ENCODE data around the gene GALNT14.

The GALNT14 gene

DNA sequence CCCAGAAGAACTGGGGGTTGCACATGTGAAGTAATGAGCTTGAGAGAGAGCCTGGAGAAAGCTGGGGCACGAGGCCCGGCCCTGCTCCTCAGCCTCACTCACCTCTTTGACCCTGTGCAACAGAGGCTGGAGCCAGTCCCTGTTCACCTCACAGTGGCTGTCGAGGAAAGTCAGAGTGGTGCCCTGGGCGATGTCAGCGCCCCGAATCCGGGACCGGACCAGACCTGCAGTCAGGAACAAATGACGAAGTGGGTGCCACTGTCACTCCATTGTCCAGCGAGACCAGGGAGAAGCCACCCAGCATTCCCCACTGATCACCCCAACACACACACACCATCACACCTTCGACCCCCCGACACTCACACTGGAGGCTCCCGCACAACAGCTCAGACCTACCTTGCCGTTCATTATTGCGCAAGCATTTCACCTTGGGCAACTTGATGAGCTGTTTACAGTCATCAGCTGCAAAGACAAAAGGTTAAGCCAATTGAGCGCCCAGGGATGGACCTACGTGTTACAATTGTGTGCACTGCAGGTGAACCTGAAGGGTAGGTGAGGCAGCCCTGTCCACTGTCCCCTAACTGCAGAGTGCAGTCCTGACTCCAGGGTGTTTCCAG, 182.6 kb downstream of the GALNT14 start:
- DNase-seq (ENCODE audit: low read depth), result no peak
- TF ChIP-seq, protein P1, sequence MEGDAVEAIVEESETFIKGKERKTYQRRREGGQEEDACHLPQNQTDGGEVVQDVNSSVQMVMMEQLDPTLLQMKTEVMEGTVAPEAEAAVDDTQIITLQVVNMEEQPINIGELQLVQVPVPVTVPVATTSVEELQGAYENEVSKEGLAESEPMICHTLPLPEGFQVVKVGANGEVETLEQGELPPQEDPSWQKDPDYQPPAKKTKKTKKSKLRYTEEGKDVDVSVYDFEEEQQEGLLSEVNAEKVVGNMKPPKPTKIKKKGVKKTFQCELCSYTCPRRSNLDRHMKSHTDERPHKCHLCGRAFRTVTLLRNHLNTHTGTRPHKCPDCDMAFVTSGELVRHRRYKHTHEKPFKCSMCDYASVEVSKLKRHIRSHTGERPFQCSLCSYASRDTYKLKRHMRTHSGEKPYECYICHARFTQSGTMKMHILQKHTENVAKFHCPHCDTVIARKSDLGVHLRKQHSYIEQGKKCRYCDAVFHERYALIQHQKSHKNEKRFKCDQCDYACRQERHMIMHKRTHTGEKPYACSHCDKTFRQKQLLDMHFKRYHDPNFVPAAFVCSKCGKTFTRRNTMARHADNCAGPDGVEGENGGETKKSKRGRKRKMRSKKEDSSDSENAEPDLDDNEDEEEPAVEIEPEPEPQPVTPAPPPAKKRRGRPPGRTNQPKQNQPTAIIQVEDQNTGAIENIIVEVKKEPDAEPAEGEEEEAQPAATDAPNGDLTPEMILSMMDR (conservative IDR thresholded peaks at IDR 0.05; ENCODE audit: low read length), result no peak
- no peak overlapping the region for H3K4me3 ChIP-seq (ENCODE audit: low read length)

DNA sequence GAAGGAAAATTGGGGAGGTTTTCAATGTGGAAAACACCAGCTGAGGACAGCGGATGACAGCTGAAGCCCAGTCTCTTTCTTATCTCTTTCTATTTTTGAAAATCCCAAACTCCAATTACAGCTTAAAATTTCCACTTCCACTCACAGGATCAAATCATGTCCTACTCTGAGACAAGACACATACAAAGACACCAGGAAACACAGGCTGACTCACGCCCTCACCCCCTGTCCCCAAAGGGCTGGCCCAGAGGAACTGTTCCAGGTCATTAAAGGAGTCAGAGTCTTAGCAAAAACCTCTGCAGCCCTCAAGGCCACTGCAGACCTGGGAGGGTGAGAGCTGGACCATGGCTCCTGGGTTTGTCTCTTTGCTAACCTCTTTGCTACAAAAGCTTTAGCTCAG, 187.9 kb downstream of the GALNT14 start:
- H3K4me3 ChIP-seq (ENCODE audit: low read length), result no peak overlapping the region
- TF ChIP-seq, protein P1 (conservative IDR thresholded peaks at IDR 0.05; ENCODE audit: low read length), result no peak
- no peak for DNase-seq (ENCODE audit: low read depth)

DNA sequence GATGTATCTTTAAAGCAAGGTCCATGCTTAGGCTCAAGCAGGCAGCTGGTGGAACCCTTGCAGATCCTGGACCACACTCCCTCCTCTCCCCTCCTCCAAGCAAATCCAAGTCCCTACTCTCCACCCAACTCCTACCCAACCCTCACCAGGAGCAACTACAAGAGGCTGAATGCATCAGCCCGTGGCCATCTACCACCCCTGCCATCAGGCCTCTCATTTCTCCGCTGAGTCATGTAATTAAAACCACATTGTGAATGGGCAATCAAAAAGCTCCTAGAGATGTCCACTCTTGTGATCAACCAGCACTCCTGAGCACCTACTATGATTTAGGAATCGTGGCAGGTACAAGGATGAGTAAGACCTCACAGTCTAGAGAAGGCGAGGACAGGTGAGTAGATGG, 188.8 kb downstream of the GALNT14 start:
- TF ChIP-seq, protein P1 (conservative IDR thresholded peaks at IDR 0.05; ENCODE audit: low read length), result no peak
- no peak overlapping the region for H3K4me3 ChIP-seq (ENCODE audit: low read length)
- peak; percentile 6 for DNase-seq (ENCODE audit: low read depth)

DNA sequence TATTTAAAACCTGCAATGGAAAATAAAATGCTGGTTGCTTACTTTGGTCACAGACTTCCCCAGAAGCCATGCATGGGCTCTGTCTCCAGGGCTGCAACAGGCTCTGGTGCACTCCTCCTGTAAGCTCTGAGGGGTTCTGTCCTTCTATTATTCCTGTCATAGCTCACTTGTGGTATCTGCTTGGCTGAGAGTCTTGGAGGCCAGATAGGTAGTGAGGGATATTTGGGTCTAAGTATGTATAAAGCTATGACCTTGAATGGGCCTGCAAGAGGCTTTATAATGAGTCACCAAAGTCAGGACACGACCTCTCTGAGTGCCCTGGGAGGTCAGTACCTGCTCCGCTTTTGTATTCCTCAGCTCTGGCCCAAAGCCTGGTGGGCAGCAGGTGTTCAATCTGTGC, 189.4 kb downstream of the GALNT14 start:
- DNase-seq (ENCODE audit: low read depth), result no peak
- H3K4me3 ChIP-seq (ENCODE audit: low read length), result no peak overlapping the region
- TF ChIP-seq, protein P1 (conservative IDR thresholded peaks at IDR 0.05; ENCODE audit: low read length), result no peak

DNA sequence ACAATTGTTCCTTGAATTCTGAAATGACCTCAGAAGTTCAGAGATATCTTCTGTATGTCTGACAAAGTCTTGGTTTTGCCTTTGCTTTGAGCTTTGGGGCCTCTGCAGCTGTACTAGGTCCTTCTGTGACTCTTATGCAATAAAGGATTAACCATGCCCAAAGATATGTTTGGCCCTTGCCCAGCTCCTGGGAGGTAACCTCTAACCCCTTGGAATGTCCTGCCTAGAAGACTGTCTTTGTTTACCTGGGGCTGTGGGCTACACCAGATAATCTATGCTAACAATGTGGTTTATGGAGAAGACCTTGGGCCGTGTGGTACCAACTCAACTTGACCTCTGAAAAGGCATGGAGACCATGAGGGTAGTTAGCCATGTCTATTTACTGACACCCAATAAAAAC, 190.1 kb downstream of the GALNT14 start:
- DNase-seq (ENCODE audit: low read depth), result no peak

DNA sequence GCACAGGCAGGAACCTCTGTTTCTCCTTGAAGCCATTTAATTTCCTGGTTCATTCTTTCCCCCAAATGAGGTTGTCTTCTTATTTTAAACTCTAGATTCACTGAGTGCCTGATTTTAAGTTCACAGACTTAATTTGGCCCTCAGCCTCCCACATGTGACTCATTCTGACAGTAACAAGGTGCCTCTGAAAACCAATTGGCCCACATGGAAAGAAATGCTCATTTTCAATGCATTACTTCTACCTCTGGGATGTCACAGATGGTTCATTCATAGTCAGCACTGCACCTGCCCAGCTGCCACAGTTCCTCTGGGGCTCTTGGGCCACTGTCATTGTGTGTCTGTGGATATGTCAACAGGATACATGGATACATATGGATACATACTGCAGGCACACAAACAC, 190.6 kb downstream of the GALNT14 start:
- DNase-seq (ENCODE audit: low read depth), result no peak
- H3K4me3 ChIP-seq (ENCODE audit: low read length), result no peak overlapping the region

More for the DNA sequence above, 190.1 kb downstream of the GALNT14 start:
- no peak overlapping the region for H3K4me3 ChIP-seq (ENCODE audit: low read length)
- TF ChIP-seq, protein P1 (conservative IDR thresholded peaks at IDR 0.05; ENCODE audit: low read length), result no peak

DNA sequence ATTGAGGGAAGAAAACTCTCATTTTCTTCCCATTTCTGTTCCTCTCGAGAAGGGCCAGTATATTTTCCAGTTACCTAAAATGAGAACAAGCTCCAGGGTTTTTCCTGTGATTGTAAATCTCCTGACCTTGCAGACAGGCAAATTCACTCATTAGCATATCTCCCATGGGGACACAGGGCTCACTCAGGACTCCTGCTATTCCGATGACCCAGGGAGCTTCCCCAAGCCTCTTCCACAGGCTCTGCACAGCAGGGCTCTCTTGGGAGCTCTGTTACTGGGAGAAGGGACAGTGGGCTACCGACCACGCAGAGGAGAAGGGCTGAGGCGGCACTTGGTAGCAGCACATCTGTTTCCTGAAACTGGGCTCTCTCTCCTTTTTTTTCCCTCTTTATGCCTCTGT, 195.8 kb downstream of the GALNT14 start:
- no peak for DNase-seq (ENCODE audit: low read depth)
- TF ChIP-seq, protein P1 (conservative IDR thresholded peaks at IDR 0.05; ENCODE audit: low read length), result no peak
- no peak overlapping the region for H3K4me3 ChIP-seq (ENCODE audit: low read length)

More for the DNA sequence above, 190.6 kb downstream of the GALNT14 start:
- TF ChIP-seq, protein P1 (conservative IDR thresholded peaks at IDR 0.05; ENCODE audit: low read length), result no peak
